Activated T-cell treated with anti-CD3 and anti-CD28 coated beads, Interleukin-2, amount 50 U/mL, for 4 hours (primary cell): ENCODE measurements around the gene PPP2R2B. TPM values are rescaled to one million over a fixed set of nuclear protein-coding genes. Genes with fewer than 3 reads are reported as not detected.
"Not testable (repeated sequence)": the region's sequence is repeated elsewhere in the genome, so short reads cannot be mapped to it uniquely, and the experiment has no call there.

Source experiments
- ATAC-seq, 2 donors: fragments of 200-7000 bp; cut with Tn5 transposase; one replicate each; pipeline ENCODE4 v1.10.0; 2021
- DNase-seq: peaks from one replicate; pipeline ENCODE4 v3.0.0-alpha.2; 2020
- H3K27me3 Mint-ChIP-seq: one replicate; pipeline ENCODE4 v1.8.0; 2021; ENCODE audit warnings: low read depth, mixed read lengths
- H3K36me3 Mint-ChIP-seq: one replicate; pipeline ENCODE4 v1.8.0; 2022; ENCODE audit warnings: mixed read lengths; ENCODE audit not compliant: insufficient read depth
- H3K4me1 Mint-ChIP-seq: one replicate; pipeline ENCODE4 v1.8.0; 2021; ENCODE audit warnings: low read depth, mixed read lengths
- H3K4me3 Mint-ChIP-seq: one replicate; pipeline ENCODE4 v1.8.0; 2021; ENCODE audit warnings: mild to moderate bottlenecking, moderate library complexity, mixed read lengths
- H3K9me3 Mint-ChIP-seq: one replicate; pipeline ENCODE4 v1.8.0; 2021; ENCODE audit warnings: mixed read lengths
- total RNA-seq, 3 donors: library from RNA; stranded (reverse); gene quantifications; one replicate each; pipeline ENCODE4 v1.2.1, GENCODE V29; 2021

PPP2R2B gene
- total RNA-seq, 3 donors from 2014 or later, result 0.30 to 1.3 (median 0.84) TPM

- Mint-ChIP-seq H3K9me3 (no peaks in the 10 kb centered on the region), H3K4me1 (no peaks in the 10 kb centered on the region), H3K36me3 (no peaks in the 10 kb centered on the region), H3K27me3 (no peaks in the 10 kb centered on the region), H3K4me3 (no peak overlapping the region)
- no peak for ATAC-seq
- DNase-seq, result no peak
Observed at GRCh38 chr5:146623666-146624065, 254.9 kb downstream of the PPP2R2B start.

DNA sequence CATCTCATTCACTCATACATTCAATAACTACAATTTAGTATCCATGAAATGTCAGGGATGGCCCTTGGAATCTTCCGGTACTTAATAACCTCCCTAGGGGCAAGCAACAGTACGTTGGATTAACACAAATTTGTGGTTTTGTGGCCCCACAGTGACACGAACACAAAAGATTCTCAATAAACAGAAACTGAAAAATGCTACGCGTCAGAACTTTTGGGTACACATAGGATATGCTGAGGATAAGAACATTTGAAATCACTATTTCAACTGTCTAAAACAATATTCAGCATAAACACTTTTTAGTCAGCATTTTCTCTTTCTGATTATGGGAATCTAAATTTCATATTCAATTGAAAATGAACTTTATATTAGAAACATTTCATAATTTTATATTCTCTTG lies 255.5 kb downstream of the PPP2R2B start:
- Mint-ChIP-seq H3K9me3 (no peaks in the 10 kb centered on the region), H3K36me3 (no peaks in the 10 kb centered on the region)

GRCh38 chr5:146622391-146622790 lies 256.2 kb downstream of the PPP2R2B start:
- DNase-seq (no peak), ATAC-seq (no peak)
- no peaks in the 10 kb centered on the region for H3K27me3 Mint-ChIP-seq
- H3K9me3 Mint-ChIP-seq, result no peaks in the 10 kb centered on the region
- no peaks in the 10 kb centered on the region for H3K36me3 Mint-ChIP-seq
- H3K4me1 Mint-ChIP-seq, result no peaks in the 10 kb centered on the region
- no peak overlapping the region for H3K4me3 Mint-ChIP-seq

More for the DNA sequence above, 255.5 kb downstream of the PPP2R2B start:
- no peaks in the 10 kb centered on the region for H3K4me1 Mint-ChIP-seq
- no peak for ATAC-seq
- no peaks in the 10 kb centered on the region for H3K27me3 Mint-ChIP-seq
- no peak for DNase-seq
- H3K4me3 Mint-ChIP-seq, result no peak overlapping the region

- Mint-ChIP-seq H3K9me3 (peaks cover 14% of the 10 kb centered on the region), H3K36me3 (peaks cover 5% of the 10 kb centered on the region), H3K4me1 (no peaks in the 10 kb centered on the region), H3K4me3 (no peak overlapping the region), H3K27me3 (peaks cover 2% of the 10 kb centered on the region)
- ATAC-seq, result no peak
- no peak for DNase-seq
Observed at GRCh38 chr5:146620669-146621051, 257.9 kb downstream of the PPP2R2B start.

GRCh38 chr5:146620031-146620668 lies 258.4 kb downstream of the PPP2R2B start:
- Mint-ChIP-seq H3K27me3 (peaks cover 2% of the 10 kb centered on the region), H3K4me1 (no peaks in the 10 kb centered on the region), H3K9me3 (peaks cover 14% of the 10 kb centered on the region), H3K4me3 (no peak overlapping the region), H3K36me3 (peaks cover 5% of the 10 kb centered on the region)
- no peak for DNase-seq
- ATAC-seq, result no peak

- Mint-ChIP-seq H3K9me3 (peaks cover 14% of the 10 kb centered on the region), H3K4me1 (no peaks in the 10 kb centered on the region), H3K27me3 (peaks cover 2% of the 10 kb centered on the region), H3K4me3 (no peak overlapping the region), H3K36me3 (peaks cover 5% of the 10 kb centered on the region)
- no peak for ATAC-seq
- DNase-seq, result no peak
Observed at GRCh38 chr5:146618434-146618833, 260.1 kb downstream of the PPP2R2B start.

- not testable (repeated sequence) for H3K36me3 Mint-ChIP-seq, H3K4me3 Mint-ChIP-seq, H3K9me3 Mint-ChIP-seq, H3K27me3 Mint-ChIP-seq, DNase-seq, ATAC-seq, H3K4me1 Mint-ChIP-seq
Observed at GRCh38 chr5:146609731-146610130, 268.8 kb downstream of the PPP2R2B start.

- Mint-ChIP-seq H3K27me3 (no peaks in the 10 kb centered on the region), H3K36me3 (no peaks in the 10 kb centered on the region), H3K4me3 (no peak overlapping the region), H3K4me1 (no peaks in the 10 kb centered on the region), H3K9me3 (no peaks in the 10 kb centered on the region)
- ATAC-seq, result no peak
- no peak for DNase-seq
Observed at GRCh38 chr5:146607659-146608332, 270.8 kb downstream of the PPP2R2B start.

GRCh38 chr5:146606893-146607292 lies 271.7 kb downstream of the PPP2R2B start:
- Mint-ChIP-seq H3K4me1 (no peaks in the 10 kb centered on the region), H3K4me3 (no peak overlapping the region), H3K27me3 (no peaks in the 10 kb centered on the region), H3K36me3 (no peaks in the 10 kb centered on the region), H3K9me3 (no peaks in the 10 kb centered on the region)
- DNase-seq (no peak), ATAC-seq (no peak)

DNA sequence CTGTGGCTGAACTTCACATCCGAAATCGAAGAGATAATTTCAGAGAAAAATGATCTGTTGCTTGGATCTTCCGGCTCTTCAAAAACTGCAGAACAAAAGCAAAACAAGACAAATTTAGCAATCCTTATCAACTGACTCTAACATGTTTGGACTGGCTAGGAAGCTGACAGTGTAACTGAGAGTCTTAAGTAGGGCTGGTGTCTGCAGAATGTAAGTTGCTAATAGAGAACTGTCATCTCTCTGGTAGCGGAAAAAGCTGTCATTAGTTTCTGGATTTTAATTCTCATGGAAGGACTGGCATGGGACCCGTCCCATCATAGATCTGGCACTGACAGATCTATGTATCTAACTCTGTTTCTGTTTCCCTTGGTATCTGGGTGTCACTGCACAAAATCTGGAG lies 278.2 kb downstream of the PPP2R2B start:
- no peak for ATAC-seq
- H3K4me1 Mint-ChIP-seq, result no peaks in the 10 kb centered on the region
- DNase-seq, result no peak
- no peaks in the 10 kb centered on the region for H3K36me3 Mint-ChIP-seq
- no peaks in the 10 kb centered on the region for H3K27me3 Mint-ChIP-seq
- no peak overlapping the region for H3K4me3 Mint-ChIP-seq
- H3K9me3 Mint-ChIP-seq, result no peaks in the 10 kb centered on the region

- Mint-ChIP-seq H3K9me3 (no peaks in the 10 kb centered on the region), H3K4me1 (no peaks in the 10 kb centered on the region), H3K4me3 (no peak overlapping the region), H3K36me3 (no peaks in the 10 kb centered on the region), H3K27me3 (no peaks in the 10 kb centered on the region)
- DNase-seq, result no peak
- ATAC-seq, result no peak
Observed at GRCh38 chr5:146599261-146599660, 279.3 kb downstream of the PPP2R2B start.

GRCh38 chr5:146595088-146595487 lies 283.5 kb downstream of the PPP2R2B start:
- no peak for ATAC-seq

GRCh38 chr5:146592352-146592751 lies 286.2 kb downstream of the PPP2R2B start:
- ATAC-seq (no peak), DNase-seq (no peak)
- peaks cover 4% of the 10 kb centered on the region for H3K36me3 Mint-ChIP-seq
- no peaks in the 10 kb centered on the region for H3K4me1 Mint-ChIP-seq
- no peak overlapping the region for H3K4me3 Mint-ChIP-seq
- H3K27me3 Mint-ChIP-seq, result no peaks in the 10 kb centered on the region
- H3K9me3 Mint-ChIP-seq, result no peaks in the 10 kb centered on the region

More at GRCh38 chr5:146595088-146595487, 283.5 kb downstream of the PPP2R2B start:
- Mint-ChIP-seq H3K4me1 (no peaks in the 10 kb centered on the region), H3K4me3 (no peak overlapping the region), H3K36me3 (peaks cover 4% of the 10 kb centered on the region), H3K9me3 (no peaks in the 10 kb centered on the region), H3K27me3 (no peaks in the 10 kb centered on the region)
- DNase-seq, result no peak

GRCh38 chr5:146589028-146589345 lies 289.6 kb downstream of the PPP2R2B start:
- no peaks in the 10 kb centered on the region for H3K9me3 Mint-ChIP-seq
- H3K36me3 Mint-ChIP-seq, result peaks cover 3% of the 10 kb centered on the region
- DNase-seq, result no peak
- H3K27me3 Mint-ChIP-seq, result peaks cover 2% of the 10 kb centered on the region
- no peak for ATAC-seq
- no peaks in the 10 kb centered on the region for H3K4me1 Mint-ChIP-seq
- no peak overlapping the region for H3K4me3 Mint-ChIP-seq

GRCh38 chr5:146588331-146589027 lies 290.1 kb downstream of the PPP2R2B start:
- no peak for DNase-seq
- H3K27me3 Mint-ChIP-seq, result peaks cover 2% of the 10 kb centered on the region
- no peaks in the 10 kb centered on the region for H3K4me1 Mint-ChIP-seq
- no peak overlapping the region for H3K4me3 Mint-ChIP-seq
- H3K9me3 Mint-ChIP-seq, result no peaks in the 10 kb centered on the region
- no peaks in the 10 kb centered on the region for H3K36me3 Mint-ChIP-seq
- no peak for ATAC-seq
